ENCODE results near the gene SCARB1.

DNA sequence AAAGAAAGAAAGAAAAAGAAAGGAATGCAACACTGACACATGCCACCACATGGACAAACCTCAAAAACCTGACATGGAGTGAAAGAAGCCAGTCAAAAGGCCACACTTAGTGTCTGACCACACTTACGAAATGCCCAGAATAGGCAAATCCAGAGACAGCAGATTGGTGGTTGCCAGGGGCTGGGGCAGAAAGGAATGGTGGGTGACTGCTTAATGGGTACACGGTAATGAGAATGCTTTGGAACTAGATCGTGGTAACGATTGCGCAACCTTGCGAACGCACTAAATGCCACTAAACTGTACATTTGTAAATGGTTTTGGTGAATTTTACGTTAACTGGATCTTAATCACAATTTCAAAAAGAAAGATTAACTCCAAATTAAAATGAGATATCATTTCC, 39.5 kb downstream of the SCARB1 start:
- no peak for TF ChIP-seq POLR2A (IDR thresholded peaks at IDR 0.05)
- TF ChIP-seq, protein P1, sequence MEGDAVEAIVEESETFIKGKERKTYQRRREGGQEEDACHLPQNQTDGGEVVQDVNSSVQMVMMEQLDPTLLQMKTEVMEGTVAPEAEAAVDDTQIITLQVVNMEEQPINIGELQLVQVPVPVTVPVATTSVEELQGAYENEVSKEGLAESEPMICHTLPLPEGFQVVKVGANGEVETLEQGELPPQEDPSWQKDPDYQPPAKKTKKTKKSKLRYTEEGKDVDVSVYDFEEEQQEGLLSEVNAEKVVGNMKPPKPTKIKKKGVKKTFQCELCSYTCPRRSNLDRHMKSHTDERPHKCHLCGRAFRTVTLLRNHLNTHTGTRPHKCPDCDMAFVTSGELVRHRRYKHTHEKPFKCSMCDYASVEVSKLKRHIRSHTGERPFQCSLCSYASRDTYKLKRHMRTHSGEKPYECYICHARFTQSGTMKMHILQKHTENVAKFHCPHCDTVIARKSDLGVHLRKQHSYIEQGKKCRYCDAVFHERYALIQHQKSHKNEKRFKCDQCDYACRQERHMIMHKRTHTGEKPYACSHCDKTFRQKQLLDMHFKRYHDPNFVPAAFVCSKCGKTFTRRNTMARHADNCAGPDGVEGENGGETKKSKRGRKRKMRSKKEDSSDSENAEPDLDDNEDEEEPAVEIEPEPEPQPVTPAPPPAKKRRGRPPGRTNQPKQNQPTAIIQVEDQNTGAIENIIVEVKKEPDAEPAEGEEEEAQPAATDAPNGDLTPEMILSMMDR (IDR thresholded peaks at IDR 0.05): no peak
